Activated naive CD8-positive, alpha-beta T cell treated with anti-CD3 and anti-CD28 coated beads, Interleukin-2, amount 10 ng/mL, durations not matched to agents 7 days and 5 days (primary cell): ENCODE measurements around the gene SPX. TPM values are rescaled to one million over a fixed set of nuclear protein-coding genes. Genes with fewer than 3 reads are reported as not detected.

ENCODE experiments used
- ATAC-seq: fragments of 150-1000 bp; cut with Tn5 transposase; one replicate; pipeline ENCODE4 v1.10.0; 2021; ENCODE audit warnings: low read depth, moderate library complexity
- POLR2A ChIA-PET: fragments of 350-600 bp; sonication (Branson Sonifier 250); formaldehyde crosslinking; loops from one replicate; lab custom pipeline; 2021; ENCODE audit warnings: antibody characterized with exemption; lab: Charles Lee
- DNase-seq: peaks from one replicate; pipeline ENCODE4 v3.0.0; 2021
- H3K27ac Mint-ChIP-seq: one replicate; pipeline ENCODE4 v1.8.0; 2022; ENCODE audit warnings: mild to moderate bottlenecking, mixed read lengths
- H3K27me3 Mint-ChIP-seq: one replicate; pipeline ENCODE4 v1.8.0; 2022; ENCODE audit warnings: mild to moderate bottlenecking, moderate library complexity, mixed read lengths
- H3K36me3 Mint-ChIP-seq: one replicate; pipeline ENCODE4 v1.8.0; 2021; ENCODE audit warnings: mild to moderate bottlenecking, mixed read lengths
- H3K4me1 Mint-ChIP-seq: one replicate; pipeline ENCODE4 v1.8.0; 2021; ENCODE audit warnings: mixed read lengths
- H3K4me3 Mint-ChIP-seq: one replicate; pipeline ENCODE4 v1.8.0; 2022; ENCODE audit warnings: mild to moderate bottlenecking, moderate library complexity, mixed read lengths
- H3K9me3 Mint-ChIP-seq: one replicate; pipeline ENCODE4 v1.8.0; 2021; ENCODE audit warnings: mixed read lengths
- total RNA-seq, 2 experiments: library from RNA; stranded (reverse); gene quantifications; one replicate each; pipeline ENCODE4 v1.2.3, GENCODE V29; 2021

Gene SPX
- total RNA-seq, 2 experiments from 2014 or later: 0.11 to 0.23 TPM

DNA sequence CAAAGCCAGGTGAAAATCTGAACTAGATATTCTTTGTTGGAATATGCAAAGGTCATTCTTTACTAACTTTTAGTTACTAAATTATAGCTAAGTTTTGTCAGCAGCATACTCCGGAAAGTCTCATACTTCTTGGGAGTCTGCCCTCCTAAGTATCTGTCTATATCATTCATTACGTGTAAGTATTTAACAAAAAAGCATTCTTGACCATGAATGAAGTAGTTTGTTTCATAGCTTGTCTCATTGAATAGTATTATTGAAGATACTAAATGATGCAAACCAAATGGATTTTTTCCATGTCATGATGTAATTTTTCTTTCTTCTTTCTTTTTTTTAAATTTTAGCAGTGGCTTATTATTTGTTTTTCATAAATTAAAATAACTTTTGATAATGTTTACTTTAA lies 9.8 kb upstream of the SPX start:
- H3K4me3 Mint-ChIP-seq: no peak overlapping the region
- no peak for ATAC-seq
- POLR2A ChIA-PET: interaction anchor here (1.4 kb wide), 1 partner anchor 15 kb away, joined by 3 read pairs; the partner anchor contains the start of genes GOLT1B and RECQL
- no peak overlapping the region for H3K27ac Mint-ChIP-seq
- peaks cover 20% of the 10 kb centered on the region for H3K36me3 Mint-ChIP-seq
- no peaks in the 10 kb centered on the region for H3K4me1 Mint-ChIP-seq
- DNase-seq: no peak
- H3K9me3 Mint-ChIP-seq: no peaks in the 10 kb centered on the region
- no peaks in the 10 kb centered on the region for H3K27me3 Mint-ChIP-seq

DNA sequence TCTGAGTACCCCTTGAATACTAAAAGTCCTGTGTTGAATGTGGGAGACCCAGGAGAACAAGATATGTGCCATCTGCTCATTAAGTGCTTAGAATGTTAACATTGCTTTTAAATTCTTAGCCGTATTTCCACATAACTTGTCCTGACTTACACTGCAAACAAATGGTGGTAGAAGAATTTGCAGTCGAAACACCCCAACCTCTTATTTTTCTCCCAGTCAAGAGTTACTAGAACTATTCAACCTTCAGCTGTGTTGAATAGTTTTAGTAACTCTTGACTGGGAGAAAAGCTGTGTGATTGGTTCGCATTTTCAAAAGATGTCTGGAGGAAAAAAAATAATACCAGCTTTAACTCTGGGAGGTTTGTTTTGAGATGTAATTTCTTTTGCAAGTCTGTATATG lies 7.6 kb upstream of the SPX start:
- Mint-ChIP-seq H3K36me3 (peaks cover 11% of the 10 kb centered on the region), H3K27me3 (peaks cover under 1% of the 10 kb centered on the region), H3K4me3 (no peak overlapping the region), H3K4me1 (no peaks in the 10 kb centered on the region), H3K27ac (no peak overlapping the region), H3K9me3 (no peaks in the 10 kb centered on the region)
- POLR2A ChIA-PET: no interaction called here
- ATAC-seq (no peak), DNase-seq (no peak)

DNA sequence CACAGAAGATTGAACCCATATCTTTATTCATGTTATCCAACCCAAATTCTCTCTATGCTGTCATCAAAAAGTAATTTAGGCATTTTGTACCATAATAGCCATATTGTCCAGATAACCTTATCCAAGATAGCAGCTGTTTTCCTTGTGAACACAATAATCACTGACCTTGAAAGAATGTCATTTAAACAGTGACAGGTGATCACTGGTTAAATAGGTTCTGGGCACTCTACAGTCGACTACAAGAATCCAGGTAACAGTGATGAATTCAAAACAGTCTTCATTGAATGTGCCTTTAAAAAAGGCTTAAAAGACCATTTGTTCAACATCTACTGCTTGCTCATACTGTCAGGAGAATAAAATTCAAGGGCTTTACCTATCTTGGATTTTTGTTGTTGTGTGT lies 4.6 kb upstream of the SPX start:
- POLR2A ChIA-PET: no interaction called here
- Mint-ChIP-seq H3K27me3 (peaks cover 16% of the 10 kb centered on the region), H3K36me3 (peaks cover 9% of the 10 kb centered on the region), H3K4me3 (no peak overlapping the region), H3K27ac (no peak overlapping the region), H3K9me3 (no peaks in the 10 kb centered on the region), H3K4me1 (no peaks in the 10 kb centered on the region)
- ATAC-seq (no peak), DNase-seq (no peak)

DNA sequence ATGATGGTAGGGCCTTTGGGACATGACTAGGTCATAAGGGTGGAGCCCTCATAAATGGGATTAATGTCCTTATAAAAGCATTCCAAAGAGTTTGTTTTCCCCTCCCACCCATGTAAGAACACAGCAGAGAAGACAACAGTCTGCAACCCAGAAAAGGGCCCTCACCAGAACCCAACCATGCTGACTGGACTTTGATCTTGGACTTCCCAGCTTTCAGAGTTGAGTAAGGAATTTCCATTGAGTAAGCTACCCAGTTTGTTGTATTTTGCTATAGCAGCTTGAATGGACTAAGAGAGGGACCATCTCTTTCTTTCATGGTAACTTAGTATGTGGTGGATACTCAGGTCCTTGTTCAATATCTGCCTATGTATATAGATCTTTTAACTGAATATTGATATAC lies 2.9 kb upstream of the SPX start:
- Mint-ChIP-seq H3K27me3 (peaks cover 22% of the 10 kb centered on the region), H3K4me3 (no peak overlapping the region), H3K36me3 (peaks cover 7% of the 10 kb centered on the region), H3K27ac (no peak overlapping the region), H3K4me1 (peaks cover 3% of the 10 kb centered on the region), H3K9me3 (no peaks in the 10 kb centered on the region)
- POLR2A ChIA-PET: no interaction called here
- ATAC-seq (no peak), DNase-seq (no peak)

DNA sequence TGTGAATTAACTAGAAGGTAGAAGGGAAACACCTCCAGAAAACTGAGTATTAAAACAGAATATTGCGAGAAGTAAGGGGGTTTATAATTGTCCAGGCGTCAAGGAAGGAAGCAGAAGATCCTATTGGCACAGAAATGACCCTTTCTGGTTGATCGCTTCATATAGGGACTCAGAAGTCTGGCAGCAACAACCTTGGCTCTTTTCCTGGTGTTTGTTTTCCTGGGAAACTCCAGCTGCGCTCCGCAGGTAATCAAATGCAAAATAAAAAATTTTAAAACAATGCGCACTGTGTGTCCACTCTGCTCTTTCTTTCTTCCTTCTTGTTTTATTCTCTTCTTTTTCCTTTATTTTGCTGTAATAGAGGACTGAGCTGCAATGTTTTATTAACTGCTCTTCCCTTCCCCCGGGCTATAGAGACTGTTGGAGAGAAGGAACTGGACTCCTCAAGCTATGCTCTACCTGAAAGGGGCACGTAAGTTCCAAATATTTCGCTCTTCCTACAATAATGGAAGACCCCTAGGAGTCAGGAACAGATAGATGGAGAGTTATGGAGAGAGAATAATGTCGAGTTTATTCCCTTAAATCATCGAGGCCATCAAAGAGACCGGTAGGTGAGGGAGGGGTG lies 737 bp downstream of the SPX start:
- no peak for DNase-seq
- ATAC-seq: no peak
- peaks cover 41% of the 10 kb centered on the region for H3K27me3 Mint-ChIP-seq
- H3K4me1 Mint-ChIP-seq: peaks cover 4% of the 10 kb centered on the region
- no peaks in the 10 kb centered on the region for H3K9me3 Mint-ChIP-seq
- H3K4me3 Mint-ChIP-seq: peak overlapping the region; percentile 79
- H3K27ac Mint-ChIP-seq: no peak overlapping the region
- no peaks in the 10 kb centered on the region for H3K36me3 Mint-ChIP-seq
- POLR2A ChIA-PET: interaction anchor here (1.1 to 2.0 kb wide), 2 partner anchors 25 to 130 kb away, joined by 4 to 6 read pairs; partner anchors contain the start of genes GOLT1B, LDHB and RECQL

DNA sequence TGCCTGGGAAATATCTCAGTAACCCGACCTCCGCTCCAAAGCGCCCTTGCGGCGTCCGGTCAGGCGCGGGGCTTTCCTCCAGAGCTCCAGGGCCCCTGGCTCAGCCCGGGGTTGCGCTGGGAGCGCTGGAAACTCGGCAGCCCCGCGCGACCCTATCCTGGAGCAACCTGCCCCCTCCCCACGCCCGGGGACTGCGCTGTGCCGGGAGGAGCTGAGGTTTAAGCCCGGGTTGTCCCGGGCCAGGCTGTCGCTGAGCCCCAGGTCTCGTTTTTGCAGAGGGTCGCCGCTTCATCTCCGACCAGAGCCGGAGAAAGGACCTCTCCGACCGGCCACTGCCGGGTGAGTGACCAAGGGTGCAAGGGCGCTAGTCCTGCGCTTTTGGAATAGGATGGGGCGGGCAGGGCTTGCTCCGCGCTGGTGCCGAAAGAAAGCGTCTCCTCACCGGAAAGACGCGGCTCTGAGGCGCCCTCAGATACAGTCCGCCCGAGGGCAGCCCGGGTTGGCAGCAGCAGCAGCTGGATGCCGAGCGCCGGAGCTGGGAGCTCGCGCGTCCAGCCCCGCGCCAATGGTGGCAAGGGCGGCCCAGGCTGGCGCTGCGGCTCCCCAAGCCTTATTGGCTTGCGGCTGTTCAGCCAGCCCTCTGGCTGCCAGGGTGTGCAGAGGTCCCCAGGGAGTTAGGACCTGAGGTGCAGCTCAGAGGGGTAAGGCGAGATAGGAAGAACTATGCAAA lies 1.5 kb downstream of the SPX start:
- ATAC-seq (peak; percentile 97), DNase-seq (peak; percentile 75)
- no peaks in the 10 kb centered on the region for H3K9me3 Mint-ChIP-seq
- H3K4me3 Mint-ChIP-seq: peak overlapping the region; percentile 80
- H3K36me3 Mint-ChIP-seq: no peaks in the 10 kb centered on the region
- no peak overlapping the region for H3K27ac Mint-ChIP-seq
- POLR2A ChIA-PET: interaction anchor here (0.8 to 2.0 kb wide), 3 partner anchors 19 to 130 kb away, joined by 4 to 6 read pairs (median 5); partner anchors contain the start of genes GOLT1B, LDHB and RECQL
- H3K4me1 Mint-ChIP-seq: peaks cover 4% of the 10 kb centered on the region
- H3K27me3 Mint-ChIP-seq: peaks cover 45% of the 10 kb centered on the region

DNA sequence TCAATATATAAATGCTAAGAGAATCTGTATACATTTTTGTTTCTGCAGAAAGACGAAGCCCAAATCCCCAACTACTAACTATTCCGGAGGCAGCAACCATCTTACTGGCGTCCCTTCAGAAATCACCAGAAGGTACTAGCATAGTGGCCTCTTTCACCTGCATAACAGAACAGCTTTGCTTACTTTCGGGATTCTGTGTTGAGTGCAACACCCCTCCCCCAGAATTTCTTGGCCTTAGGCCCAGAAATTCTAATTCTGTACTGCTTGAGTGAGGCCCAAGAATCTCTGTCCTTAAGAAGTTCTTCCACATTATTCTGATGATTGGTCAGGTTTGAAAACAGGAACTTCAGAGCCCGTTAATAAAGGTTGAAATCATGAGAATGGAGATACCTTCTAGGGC lies 2.9 kb downstream of the SPX start:
- H3K27ac Mint-ChIP-seq: no peak overlapping the region

DNA sequence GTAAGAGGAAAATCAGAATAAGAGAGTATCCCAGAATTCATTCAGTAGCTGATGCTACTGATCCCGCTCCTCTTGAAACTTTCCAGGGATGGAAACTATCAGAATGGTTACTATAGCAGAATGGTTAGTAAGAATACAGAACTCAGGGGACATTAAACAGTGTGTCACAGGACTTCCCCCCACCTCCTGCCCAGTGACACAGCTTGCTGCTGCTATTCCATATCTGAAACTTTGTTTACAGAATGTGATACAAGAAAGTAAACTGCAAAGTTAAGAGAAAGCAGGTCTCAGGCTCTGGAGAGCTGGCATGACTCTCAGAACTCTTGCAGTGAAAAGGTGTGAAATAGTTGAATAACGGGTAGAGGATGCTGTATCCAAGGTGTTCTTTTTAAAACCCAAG lies 3.4 kb downstream of the SPX start:
- ATAC-seq (no peak), DNase-seq (no peak)
- Mint-ChIP-seq H3K27me3 (peaks cover 47% of the 10 kb centered on the region), H3K4me1 (peaks cover 4% of the 10 kb centered on the region), H3K27ac (no peak overlapping the region), H3K9me3 (no peaks in the 10 kb centered on the region), H3K36me3 (no peaks in the 10 kb centered on the region), H3K4me3 (no peak overlapping the region)
- POLR2A ChIA-PET: no interaction called here

More for the DNA sequence above, 2.9 kb downstream of the SPX start:
- peaks cover 49% of the 10 kb centered on the region for H3K27me3 Mint-ChIP-seq
- peaks cover 4% of the 10 kb centered on the region for H3K4me1 Mint-ChIP-seq
- DNase-seq (no peak), ATAC-seq (no peak)
- H3K9me3 Mint-ChIP-seq: no peaks in the 10 kb centered on the region
- H3K4me3 Mint-ChIP-seq: no peak overlapping the region
- POLR2A ChIA-PET: interaction anchor here (2.0 kb wide), 1 partner anchor 27 kb away, joined by 6 read pairs; the partner anchor contains the start of genes GOLT1B and RECQL
- no peaks in the 10 kb centered on the region for H3K36me3 Mint-ChIP-seq

DNA sequence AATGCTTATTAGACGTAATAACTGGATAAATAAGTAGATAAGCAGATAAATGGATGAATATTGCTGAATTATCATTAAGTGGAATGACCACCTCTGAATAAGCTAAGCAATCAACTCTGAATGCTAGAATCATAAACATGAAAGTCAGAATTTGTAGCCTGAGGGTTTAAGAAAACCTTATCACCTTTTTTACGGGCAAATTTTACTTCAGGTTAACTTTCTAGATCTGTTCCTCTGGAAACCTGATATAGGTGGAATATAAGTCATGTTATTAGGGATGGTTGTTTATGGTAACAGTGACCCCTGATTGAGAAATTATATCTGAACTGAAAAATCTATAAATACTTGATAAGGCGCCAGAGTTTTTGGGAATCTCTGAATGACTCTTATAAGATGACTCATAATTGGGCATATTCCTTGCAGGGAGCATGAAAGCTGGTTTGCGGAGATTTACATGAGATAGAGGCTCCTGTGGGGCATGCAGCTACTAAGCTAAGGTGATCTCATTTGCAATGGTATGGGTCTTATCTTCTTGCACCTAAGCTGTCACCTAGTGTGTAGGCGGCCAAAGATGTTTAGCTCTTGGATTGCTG lies 12.1 kb downstream of the SPX start:
- Mint-ChIP-seq H3K4me3 (no peak overlapping the region), H3K9me3 (no peaks in the 10 kb centered on the region), H3K4me1 (no peaks in the 10 kb centered on the region), H3K36me3 (no peaks in the 10 kb centered on the region), H3K27me3 (peaks cover 8% of the 10 kb centered on the region), H3K27ac (no peak overlapping the region)
- POLR2A ChIA-PET: no interaction called here
- no peak for DNase-seq
- ATAC-seq: no peak

DNA sequence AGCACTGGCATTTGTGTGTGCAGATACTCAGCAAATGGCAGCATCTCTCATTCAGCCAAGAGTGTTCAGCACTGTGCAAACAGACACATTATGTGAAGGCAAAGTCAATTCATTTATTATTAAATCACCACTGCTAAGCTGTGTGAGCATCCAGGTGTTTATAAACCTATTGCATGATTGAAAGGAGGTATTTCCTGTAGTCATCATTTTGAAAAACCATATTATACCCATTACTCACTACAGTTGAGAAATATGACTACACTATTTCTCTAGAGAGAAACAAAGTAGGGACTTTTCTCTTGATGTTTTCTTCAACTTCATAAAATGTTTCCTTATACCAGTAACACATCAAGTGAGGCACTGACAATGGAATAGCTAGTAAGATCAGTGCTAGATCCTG lies 13.7 kb downstream of the SPX start:
- Mint-ChIP-seq H3K27me3 (peaks cover 5% of the 10 kb centered on the region), H3K36me3 (no peaks in the 10 kb centered on the region), H3K9me3 (no peaks in the 10 kb centered on the region), H3K4me1 (no peaks in the 10 kb centered on the region), H3K27ac (no peak overlapping the region), H3K4me3 (no peak overlapping the region)
- no peak for ATAC-seq
- POLR2A ChIA-PET: no interaction called here
- no peak for DNase-seq

DNA sequence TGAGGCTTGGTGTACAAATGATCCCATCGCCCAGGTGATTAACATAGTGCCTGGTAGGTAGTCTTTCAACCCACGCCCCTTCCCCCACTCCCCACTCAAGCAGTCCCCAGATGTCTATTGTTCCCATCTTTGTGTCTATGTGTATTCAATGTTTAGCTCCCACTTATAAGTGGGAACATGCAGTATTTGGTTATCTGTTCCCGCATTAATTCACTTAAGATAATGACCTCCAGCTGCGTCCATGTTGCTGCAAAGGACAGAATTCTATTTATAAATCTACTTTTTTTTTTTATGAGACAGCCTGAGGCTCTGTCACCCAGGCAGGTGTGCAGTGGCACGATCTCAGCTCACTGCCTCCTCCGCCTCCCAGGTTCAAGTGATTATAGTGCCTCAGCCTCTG lies 15.7 kb downstream of the SPX start:
- ATAC-seq: no peak
- no peak overlapping the region for H3K27ac Mint-ChIP-seq
- H3K36me3 Mint-ChIP-seq: no peaks in the 10 kb centered on the region

DNA sequence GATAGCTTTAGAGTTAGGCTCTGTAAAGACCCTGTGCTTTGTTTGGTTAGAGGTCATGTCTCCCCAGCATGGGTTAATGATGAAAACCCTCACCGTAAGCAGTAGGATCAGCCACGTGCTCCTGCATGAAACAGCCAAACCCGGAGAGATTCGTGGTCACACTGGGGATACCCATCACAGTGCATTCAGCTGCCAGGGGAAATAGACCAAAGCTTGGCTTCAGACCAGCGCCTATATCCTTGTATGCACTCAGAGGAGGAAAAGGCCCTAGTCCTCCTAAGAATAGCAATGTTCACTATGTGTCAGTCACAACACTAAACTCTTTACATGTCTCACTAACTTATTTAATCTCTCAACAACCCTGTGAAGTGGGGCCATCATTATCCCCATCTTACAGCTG lies 16.3 kb downstream of the SPX start:
- ATAC-seq (no peak), DNase-seq (no peak)
- H3K36me3 Mint-ChIP-seq: no peaks in the 10 kb centered on the region
- H3K4me3 Mint-ChIP-seq: no peak overlapping the region
- POLR2A ChIA-PET: no interaction called here
- H3K4me1 Mint-ChIP-seq: no peaks in the 10 kb centered on the region
- peaks cover 8% of the 10 kb centered on the region for H3K27me3 Mint-ChIP-seq
- no peaks in the 10 kb centered on the region for H3K9me3 Mint-ChIP-seq
- no peak overlapping the region for H3K27ac Mint-ChIP-seq

More for the DNA sequence above, 15.7 kb downstream of the SPX start:
- no peak for DNase-seq
- Mint-ChIP-seq H3K4me3 (no peak overlapping the region), H3K9me3 (no peaks in the 10 kb centered on the region), H3K27me3 (peaks cover 8% of the 10 kb centered on the region), H3K4me1 (no peaks in the 10 kb centered on the region)
- POLR2A ChIA-PET: no interaction called here

DNA sequence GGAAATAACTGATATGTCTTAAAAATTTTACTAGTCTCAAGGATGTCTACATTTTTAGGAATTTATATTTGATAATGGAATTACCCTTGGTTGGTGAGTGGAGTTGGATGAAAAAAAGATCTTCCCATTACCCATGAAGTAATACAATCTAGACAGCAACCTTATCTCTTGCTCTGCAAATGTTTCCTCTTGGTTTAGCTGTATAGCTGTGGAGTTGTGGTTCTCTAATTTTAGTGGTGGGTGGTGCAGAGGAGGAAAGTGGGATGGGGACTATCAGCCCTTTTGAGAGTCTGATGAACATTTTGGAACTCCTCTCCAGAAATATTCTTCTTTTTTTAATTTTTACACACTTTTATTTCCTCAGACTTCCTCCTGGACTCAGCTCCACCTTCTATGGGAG lies 17.1 kb downstream of the SPX start:
- ATAC-seq: no peak
- Mint-ChIP-seq H3K4me3 (no peak overlapping the region), H3K27ac (no peak overlapping the region), H3K9me3 (no peaks in the 10 kb centered on the region), H3K4me1 (no peaks in the 10 kb centered on the region), H3K27me3 (peaks cover 8% of the 10 kb centered on the region), H3K36me3 (no peaks in the 10 kb centered on the region)
- POLR2A ChIA-PET: no interaction called here
- no peak for DNase-seq
